GM21528 (cell line): ENCODE measurements around the gene DYNLT3.

Source experiments
- ATAC-seq: cut with Tn5 transposase; IDR thresholded peaks from one replicate; pipeline ENCODE4 v1.9.1; 2021; ENCODE audit warnings: mild to moderate bottlenecking, moderate library complexity; ENCODE audit not compliant: unreplicated experiment, low FRiP score

The DYNLT3 gene

DNA sequence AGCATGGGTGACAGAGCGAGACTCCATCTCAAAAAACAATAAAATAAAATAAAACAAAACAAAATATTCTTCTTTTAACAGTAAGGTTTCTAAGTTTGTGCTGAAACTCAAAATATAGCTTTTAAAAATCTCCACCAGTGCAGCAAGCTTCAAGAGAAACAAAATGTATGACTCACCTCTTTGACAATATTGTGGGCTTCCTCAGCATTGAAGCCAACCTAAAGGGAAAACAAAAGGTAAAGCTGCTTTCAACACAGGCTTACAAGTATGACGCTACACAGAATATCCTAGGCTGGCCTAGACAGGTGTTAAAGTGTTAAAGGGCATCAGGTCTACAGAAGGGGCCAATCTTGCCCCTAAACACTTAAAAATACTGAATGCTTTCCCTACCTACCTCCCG lies 1.2 kb downstream of the DYNLT3 start:
- ATAC-seq: no peak

DNA sequence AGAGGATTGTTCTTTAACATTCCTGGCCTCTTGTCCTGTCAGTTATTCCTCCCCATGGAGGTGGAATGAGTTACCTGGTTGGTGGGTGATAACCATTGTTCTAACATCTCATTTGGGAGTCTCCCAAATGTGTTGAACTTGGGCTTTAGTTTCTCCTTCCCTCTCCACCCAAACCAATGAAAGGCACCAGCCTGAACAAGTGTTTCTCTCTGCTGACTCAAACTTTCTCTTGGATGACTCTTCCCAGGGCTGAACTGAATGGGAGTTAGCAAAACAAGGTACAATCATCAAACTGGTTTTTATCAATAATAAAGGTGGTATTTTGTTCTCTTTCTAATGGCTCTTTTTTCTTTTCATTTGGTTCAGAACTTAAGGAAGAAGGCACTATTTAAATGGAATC lies 2.7 kb downstream of the DYNLT3 start:
- ATAC-seq: no peak

DNA sequence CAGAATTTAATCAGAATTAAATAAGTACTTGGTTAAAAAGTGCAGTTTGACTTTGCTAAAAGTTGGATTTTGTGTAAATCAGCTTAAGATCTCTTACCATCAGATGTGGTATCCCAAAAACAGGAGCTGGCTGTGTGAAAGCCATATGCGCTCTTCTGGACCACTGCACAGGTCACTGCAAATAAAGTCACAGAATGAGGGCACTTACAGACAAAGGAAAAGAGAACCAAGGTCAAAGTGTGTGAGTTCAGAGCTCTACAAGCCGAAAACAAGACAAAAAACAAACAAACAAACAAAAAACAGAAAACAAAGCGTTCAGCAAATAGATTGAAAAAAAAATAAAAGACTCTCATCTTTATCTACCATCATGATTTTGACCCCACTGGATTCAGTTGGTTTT lies 6.4 kb downstream of the DYNLT3 start:
- ATAC-seq: no peak

DNA sequence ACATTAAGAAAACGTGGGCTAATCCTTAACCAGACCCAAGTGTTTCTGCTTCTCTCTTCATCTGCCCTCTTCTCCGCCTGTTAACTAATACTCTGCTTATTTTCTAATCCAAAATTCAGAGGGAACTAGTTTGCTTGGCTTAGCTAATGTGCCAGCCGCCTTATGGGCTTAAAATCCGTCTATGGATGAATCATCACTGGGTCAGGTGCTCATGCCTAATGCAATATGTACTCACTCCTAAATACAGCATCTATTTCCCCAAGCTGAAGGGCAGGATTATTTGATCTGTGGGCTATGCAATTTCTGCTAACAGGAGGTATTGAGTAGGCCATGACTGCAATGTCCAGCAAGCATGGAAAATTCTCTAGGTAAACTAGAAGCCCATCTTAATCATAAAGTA lies 12.4 kb downstream of the DYNLT3 start:
- no peak for ATAC-seq

DNA sequence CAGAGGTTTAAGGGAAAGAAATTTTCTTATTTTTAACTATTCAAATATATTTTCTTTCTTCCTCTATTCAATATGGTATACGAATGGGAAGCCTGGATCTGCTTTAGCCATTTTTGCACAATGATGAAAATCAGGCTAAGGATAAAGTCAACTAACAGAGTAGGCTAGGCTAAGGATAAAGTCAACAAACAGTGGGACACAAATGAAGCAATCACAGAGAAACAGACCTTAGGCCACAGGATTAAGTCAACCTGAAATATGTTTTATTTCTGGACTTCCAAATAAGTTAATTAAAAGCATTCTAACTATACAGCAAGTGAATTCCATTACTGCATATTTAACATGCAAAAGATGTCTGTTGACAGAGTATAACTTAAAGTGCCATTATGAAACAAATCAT lies 17.0 kb downstream of the DYNLT3 start:
- no peak for ATAC-seq

DNA sequence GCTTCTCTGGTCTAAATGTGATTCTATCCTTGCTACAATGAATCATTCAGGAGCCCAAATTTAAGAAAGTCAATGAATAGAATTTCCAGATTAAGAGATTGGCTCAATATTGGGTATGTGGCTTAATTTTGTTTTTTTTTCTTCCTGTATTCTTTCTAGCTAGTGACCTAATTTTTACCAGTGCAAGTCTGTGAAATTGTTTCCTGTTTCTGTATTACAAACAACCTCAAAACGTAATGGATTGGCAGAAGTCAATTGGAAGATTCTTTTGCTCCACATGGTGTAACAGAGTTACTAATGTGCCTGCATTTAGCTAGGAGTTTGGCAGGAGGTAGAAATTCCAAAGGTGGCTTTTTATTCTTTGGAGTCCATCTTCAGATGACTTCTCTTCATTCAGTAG lies 17.6 kb downstream of the DYNLT3 start:
- no peak for ATAC-seq

DNA sequence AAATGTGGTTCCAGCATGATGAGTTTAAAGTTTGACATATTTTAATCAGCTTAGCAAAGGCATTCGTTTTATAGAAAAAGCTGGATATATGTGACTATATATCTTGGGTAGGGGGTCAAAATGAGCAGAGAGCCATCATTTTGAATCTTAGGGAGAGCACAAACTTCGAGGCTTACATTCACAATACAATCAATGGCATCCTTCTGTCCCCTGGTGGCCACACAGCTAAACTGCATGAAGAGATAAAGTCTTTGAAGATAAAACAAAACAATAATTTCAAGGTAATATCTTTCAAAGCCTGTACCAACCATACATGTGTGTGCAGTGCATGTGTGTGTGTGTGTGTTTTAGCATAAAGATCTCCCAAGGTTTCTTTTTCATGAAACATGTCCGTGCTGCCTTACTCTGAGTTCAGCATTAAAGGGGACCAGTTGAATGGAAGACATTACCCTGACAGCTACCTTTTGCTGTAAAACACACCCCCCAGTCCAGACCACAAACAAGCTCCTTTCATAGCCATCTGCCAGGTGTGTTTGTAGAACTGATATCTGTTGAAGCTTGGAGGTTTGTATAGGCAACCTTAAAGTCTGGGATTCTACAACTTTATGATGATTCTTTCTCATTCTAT lies 22.0 kb downstream of the DYNLT3 start:
- peak; percentile 61 for ATAC-seq

DNA sequence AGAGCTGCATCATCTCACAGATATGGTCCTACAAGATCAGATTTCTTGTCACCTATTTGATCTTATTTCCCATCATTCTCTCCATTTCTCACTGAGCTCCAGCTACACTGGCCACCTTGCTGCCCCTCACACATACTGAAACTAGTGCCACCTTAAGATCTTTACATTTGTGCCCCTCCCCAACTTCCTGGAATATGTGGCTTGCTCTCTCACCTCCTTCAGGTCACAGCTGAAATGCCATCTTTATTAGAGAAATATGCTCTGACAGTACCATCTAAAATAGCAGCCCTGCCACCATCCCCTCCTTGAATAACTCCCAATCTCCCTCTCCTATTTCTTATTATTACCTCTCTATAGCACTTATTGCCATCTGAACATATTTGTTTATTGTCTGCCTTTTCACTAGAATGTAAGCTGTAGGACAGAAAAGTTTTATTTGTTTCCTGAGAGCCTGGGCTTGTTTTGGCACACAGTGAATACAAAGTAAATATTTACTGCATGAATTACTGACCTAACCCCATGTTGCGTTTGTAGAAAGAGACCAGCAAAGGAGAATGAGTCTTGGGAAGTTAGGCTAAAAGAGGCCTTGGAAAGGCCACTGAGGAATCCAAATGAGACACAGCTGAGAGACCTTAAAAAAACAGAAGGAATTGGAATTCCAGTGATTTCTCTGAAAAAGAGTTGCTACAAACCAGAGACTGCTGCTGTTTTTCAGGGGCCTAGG lies 22.7 kb downstream of the DYNLT3 start:
- ATAC-seq: no peak

DNA sequence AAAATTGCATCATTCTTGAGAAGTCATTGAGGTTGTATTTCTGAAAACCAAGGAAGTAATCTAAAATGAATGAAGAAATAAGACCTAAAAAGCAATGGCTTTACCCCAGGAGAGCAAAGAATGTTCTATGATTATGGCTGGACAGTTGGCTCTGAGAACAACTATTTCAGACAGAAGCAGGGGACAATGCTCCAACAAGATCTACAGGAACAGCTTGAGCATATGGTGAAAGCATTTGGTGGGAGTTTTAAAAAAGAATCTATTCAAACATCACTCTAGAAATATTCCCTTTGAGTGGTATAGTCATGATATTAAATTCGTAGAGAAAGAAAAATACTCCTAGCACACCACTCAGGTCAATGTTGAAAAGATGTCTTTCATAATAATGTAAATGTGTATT lies 26.7 kb downstream of the DYNLT3 start:
- ATAC-seq: no peak

DNA sequence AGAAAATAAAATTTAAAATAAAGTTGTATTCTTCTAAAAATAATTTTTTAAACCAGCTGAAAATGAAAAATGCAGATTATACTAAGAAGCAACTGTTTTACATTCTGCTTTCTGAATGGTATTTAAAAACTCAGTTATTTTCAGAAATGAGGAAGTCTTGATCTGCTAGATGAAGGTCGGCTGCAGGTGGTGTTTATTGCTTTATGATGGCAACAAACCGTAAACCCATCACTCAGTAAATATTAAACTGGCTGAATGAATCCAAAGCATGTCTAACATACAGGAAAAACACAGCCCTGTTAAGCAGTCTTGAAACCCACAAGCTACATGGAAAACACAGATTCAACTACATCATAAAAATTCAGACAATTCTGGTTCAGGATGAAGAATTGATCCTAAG lies 29.3 kb downstream of the DYNLT3 start:
- ATAC-seq: peak; percentile 62

DNA sequence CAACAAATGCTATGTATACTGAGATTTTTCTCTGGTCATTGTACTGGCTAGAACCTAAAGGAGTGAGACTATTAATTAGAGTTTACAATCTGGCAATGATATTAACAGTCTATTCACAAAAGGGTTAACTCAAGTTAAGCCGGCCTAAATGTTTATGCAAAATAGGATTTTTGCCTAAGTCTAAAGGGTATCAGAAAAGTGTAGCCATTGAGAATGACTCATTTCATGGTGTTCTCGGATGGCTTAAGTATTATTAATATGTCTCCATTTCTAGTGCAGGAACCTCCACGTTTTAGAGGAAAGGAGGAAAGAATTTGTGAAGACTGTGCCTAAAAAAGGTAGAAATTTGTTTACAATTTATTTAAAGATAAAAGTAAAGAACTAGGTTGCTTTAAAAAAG lies 29.8 kb downstream of the DYNLT3 start:
- peak; percentile 63 for ATAC-seq

DNA sequence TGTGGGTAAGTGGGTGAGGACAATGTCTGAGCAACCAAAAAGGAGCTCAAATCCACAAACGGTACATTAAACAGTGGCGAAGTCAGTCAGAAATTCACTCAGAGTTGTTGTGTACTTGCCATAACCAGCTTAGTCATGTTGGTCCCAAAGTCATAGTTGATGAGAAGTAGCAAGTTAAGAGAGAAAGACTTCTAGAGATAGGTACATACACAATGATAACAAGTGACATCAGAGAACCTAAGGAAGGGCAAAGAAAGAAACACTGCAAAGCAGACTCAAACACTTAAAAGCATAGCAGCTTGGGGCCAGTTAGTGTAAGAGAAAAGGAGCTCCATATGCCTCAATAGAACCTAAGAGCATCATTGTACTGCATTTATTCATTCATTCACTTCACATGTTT lies 30.2 kb downstream of the DYNLT3 start:
- peak; percentile 15 for ATAC-seq

DNA sequence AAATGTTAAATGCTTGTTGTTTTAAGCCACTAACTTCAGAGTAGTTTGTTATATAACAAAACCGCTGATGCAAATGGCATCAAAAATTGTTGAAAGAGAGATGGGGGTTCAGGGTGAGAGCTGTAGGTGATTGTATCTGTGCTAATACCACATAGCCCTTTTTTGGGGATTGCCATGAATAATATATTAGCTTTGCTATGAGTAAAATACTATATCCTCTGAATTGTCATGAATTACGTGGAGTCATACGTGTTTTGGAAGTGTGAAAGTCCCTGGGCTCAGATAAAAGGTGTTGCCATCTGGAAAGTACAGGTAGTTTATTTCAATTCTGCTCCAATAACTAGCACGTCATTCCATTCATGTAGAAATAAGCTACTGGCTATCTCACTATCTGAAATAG lies 30.6 kb downstream of the DYNLT3 start:
- peak; percentile 25 for ATAC-seq

DNA sequence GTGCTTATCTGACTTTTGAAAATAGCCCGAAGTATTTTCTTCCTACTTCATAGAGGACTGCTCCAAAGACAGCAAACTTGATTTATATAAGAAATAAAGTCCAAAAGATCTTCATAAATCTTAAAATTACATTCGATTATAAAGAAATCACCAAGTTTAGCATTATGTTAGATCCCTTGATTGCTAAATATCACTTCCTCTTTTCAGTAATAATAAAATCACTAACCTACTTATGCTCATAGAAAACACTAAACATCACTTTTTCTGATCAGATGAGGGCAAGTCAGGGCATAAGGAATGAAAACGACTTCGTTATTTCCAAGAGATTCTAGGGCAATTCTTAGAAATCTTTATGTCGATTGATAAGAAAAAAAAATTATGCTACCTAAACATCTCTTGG lies 32.0 kb downstream of the DYNLT3 start:
- ATAC-seq: no peak

DNA sequence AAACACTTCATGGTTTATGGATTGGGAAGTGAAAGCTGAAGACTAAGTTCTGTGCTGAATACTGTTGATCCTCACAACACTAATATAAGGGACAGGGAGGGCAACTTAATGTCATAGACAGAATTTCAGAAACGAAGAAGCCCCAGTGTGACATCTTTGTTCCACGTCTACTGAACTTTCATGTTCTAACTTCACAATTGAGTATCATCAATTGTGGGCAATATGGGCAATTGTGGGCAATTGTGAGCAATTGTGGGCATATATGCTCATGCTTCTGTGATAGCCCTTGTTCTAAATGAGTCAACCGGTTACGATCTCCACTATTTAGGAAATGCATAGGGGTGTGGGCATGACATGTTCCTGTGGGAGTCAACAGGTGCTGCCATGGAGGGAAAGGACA lies 33.8 kb downstream of the DYNLT3 start:
- no peak for ATAC-seq

DNA sequence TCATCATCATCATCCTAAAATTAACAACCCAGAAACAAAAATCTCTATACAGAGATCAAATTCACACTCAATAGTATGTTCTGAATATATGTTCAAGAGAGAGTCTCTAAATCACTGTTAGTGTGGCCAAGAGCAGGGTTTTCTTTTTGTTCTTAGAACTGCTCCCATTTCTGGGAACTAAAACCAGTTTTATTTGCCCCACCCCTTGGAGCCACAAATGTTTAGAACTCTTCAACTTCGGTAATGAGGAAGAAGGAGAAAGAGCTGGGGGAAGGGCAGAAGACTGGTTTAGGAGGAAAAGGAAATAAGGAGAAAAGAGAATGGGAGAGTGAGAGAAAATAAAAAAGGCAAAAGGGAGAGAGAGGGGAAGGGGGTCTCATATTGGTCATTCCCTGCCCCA lies 35.3 kb downstream of the DYNLT3 start:
- no peak for ATAC-seq

DNA sequence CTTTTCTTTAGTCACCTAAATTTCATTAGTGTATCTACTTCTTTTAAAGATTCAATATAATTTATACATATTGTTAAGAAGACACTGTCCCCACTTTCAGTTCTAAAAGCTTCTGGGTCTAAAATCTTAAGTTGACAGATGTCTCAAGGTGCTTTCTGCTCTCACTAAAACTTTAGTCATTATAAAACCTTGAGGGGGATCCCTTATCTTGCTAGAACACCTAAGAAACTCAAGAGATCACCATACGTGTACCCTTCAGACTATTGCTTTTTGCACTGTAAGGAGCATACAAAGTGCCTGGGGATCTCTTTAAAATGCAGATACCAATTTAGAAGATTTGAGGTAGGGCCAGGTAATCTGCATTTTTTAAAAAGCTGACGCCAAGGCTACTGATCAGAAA lies 37.4 kb downstream of the DYNLT3 start:
- ATAC-seq: no peak

DNA sequence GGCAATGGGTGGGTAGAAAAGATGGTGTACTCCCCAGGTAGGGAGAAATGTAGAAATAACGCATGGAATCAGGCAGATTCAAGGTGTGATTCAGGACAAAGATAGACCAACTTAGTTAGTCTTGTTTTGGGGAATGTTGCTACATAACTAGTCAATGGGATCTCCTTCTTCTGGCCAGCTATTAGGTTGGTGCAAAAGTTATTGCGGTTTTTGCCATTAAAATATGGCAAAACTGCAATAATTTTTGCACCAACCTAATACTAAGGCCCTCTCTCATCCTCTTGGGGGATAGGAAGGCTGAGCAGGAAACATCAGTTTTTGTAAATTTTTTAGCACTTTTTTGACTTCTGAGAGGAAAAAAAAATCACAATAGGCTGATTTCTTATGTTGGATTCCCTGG lies 44.3 kb downstream of the DYNLT3 start:
- ATAC-seq: no peak

DNA sequence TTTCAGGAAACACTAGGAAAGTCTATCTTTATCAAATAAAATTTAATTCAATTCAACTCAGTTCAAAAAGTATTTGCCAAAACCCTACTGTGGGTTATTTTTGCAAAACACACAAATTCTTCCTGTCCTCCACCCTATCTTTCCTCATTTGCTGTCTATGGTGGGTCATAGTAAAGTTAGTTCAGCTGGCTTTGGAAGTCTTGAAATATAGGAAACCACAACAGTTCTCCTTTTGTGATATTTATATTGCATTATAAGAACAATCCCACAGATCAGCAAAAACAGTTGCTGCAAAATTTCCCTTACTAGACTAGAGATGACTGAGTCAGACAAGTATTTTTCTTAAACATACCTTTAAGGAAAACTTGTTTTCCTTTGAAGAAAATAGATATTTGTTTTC lies 45.3 kb downstream of the DYNLT3 start:
- ATAC-seq: no peak

DNA sequence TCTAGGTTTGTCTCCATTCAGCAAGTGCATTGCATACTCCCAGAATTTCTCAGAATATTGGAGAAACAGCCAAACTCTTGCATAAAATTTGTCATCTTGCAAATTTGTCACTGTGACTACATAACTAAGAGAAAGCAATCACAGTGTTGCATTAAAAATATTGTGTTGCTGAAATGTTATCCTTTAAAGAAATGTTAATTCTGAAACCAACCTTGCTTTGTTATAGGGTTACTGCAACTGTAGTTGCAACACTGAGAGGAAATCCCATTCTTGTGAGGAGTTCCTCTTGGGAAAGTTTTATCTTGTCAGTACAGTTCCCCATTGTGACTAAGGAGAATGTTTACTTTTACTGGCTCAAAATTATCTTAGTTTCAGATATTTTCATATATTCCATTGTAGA lies 46.7 kb downstream of the DYNLT3 start:
- ATAC-seq: no peak

DNA sequence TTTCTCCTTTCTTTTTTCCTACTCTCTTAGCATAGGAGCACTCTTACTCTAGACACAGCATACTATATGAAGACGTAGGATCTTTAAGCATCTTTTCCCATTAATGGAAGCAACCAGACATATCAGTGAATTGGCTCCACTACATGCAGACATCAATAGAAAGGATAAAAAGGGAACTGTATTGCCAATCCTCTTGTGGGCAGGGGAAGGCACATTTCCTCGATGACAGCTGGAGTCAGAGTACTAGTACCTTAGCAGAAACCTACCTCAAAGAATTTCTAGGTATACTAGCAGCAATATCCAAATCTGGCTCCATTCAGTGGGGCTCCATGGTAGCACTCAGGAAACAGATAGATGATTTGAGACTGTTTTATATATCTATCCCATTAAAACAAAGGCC lies 47.4 kb downstream of the DYNLT3 start:
- ATAC-seq: no peak

DNA sequence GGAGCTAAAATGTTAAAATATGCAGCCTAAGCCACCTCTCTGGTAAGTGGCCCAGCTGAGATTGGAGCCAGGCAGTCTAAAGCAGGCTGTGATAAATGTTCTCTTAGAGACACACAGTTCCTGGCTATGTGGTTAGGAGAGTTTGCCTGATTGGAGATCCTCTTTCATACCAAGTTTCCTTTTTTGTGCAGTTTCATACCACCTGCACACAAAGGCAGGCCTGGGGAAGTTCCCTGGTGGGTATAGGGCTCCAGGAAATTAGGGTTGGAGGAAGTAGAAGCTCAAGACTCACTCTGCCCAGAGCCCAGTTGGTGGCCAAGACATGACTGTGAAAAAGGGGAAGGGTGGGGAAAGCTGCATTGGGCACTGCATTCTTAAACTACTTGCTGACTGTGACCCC lies 50.6 kb downstream of the DYNLT3 start:
- ATAC-seq: peak; percentile 88

DNA sequence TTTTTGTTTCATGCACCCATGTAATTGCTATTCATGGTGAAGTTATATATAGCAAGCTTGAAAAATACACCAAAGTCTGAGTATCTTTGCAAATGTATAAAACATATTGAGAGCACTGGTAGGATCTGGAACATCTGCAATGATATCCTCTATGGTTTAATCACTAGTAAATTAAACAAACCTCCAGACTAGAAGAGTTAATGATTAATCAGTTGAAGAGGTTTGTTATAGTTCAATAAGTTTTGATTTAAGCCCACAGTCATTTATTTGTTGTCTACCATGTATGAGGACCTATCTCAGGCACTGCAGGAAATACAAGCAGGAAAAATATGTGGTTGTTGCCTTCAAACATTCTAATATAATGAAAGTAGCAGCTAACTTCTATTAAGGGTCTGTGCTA lies 51.1 kb downstream of the DYNLT3 start:
- ATAC-seq: no peak
